GM21381 (cell line): Measurements from ENCODE around the gene PCSK1N.

Experiments used
- ATAC-seq: cut with Tn5 transposase; IDR thresholded peaks from one replicate; pipeline ENCODE4 v1.9.1; 2021; ENCODE audit warnings: mild to moderate bottlenecking, moderate library complexity; ENCODE audit not compliant: unreplicated experiment

PCSK1N gene

DNA sequence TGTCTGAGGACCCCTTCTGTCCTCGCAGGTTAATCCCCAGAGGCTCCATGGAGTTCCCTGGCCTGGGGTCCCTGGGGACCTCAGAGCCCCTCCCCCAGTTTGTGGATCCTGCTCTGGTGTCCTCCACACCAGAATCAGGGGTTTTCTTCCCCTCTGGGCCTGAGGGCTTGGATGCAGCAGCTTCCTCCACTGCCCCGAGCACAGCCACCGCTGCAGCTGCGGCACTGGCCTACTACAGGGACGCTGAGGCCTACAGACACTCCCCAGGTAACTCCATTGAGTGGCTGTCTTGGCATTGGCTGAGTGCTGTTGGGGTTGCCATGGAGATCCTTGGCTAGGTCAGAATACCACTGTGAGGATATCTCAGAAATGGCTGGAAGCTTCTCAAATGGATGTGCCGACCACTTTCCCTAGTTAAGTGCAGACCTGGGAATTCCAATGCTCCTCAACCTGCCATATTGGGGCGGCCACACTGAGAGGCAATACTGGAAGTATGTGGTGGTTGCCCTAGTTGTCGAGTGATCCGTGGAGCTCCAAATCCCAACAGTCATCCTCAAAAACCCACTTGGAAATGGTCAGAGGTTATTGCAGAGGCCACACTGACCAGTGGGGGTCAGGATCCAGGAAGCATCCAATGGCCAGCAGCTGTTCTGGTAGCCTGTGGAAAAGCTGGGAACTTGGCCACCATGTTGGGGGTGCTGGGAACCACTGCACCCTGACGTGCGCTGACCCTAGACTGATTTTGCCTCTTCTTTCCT lies 44.2 kb downstream of the PCSK1N start:
- no peak for ATAC-seq

DNA sequence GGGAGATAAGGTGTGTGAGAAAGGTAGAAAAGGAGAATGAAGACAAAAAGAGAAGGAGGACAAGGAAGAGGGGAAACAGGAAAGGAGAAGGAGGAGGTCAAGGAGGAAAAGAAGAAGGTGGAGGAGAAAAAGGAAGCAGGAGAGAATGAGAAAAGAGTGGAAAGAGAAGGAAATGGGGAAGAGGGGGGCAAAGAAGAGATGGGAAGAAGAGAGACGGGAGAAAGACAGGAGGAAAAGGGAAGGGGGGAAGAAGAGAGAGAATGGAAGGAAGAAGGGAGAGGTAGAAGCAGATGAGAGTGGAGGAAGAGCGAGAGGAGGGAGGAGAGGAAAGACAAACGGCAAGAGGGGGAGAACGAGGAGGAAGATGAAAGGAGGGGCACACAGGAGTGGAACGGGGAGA lies 44.9 kb downstream of the PCSK1N start:
- ATAC-seq = no peak

DNA sequence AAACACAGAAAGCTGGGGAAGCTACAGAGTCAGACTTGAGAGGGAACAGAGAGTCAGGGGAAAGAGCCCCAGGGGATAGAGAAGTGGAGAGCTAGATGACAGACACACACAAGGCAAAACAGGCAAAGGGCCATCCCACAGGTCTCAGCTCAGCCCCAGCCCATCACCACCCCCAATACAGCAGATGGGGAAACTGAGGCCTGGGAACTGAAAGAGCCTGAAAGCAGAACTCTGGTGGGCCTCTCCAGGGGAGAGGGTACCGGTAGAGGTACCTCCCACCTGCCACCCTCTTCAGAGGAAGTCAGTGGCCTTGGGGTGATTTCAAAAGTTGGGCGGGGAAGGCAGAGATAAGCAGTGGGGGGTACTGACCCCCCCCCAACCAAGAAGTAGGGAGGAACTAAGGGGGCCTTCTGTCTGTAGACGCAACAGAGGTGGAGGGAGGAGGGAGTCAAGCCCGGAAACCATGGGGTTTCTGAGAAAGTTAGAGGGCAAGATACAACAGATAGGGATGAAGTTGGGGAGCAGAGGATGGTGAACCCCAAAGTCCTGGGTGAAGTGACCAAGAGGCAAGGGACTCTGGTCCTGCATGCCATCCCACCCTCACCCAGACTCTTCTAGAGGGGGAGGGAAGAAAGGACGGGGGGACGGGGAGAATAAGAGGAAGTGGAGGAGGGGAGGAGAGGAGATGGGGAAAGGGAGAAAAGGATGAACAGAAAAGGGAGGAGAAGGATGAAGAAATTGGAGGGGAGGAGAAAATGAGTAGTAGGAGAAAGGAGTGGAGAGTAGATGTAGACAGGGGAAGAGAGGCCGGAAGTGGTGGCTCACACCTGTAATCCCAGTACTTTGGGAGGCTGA lies 45.8 kb downstream of the PCSK1N start:
- no peak for ATAC-seq

DNA sequence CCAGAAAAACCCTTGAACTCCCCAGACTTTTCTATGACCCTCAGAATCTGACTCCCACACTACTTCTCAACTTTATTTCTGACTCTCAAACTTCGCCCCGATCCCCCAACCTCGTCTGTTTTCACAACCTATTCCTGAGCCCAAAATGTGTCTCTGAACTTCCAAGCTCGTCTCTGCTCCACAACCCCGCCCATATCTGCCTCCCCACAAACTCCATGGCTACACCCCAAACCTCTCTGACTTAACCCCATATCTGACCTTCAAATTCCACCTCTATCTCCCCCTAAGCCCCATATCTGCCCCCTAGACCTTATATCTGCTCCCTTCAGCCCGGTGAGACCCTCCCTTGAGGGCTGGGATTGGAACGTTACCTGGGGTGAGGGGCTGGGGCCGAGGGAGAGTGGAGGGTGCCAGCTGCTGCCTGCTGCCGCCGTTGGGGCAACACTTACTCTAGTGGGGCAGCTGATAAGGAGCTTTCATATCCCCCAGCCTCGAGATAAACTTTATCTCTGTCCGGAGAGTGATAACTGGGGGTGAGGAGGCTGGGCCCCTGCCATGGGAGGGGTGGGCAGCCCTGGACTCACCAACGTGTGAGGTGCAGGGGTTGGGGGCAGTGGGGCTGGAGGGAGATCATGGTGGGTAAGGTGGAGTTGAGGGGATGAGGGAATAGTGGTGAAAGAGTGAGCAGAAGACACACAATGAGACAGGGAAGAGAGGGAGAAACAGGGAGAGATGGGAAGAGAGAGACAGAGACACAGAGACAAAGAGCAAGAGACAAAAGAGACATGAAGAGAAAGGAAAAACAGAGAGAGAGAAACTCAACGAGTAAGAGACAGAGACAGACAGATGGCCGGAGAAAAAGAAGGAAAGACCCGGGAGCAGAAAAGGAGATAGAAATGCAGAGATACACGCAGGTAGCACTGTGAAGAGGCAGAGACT lies 47.6 kb downstream of the PCSK1N start:
- no peak for ATAC-seq

DNA sequence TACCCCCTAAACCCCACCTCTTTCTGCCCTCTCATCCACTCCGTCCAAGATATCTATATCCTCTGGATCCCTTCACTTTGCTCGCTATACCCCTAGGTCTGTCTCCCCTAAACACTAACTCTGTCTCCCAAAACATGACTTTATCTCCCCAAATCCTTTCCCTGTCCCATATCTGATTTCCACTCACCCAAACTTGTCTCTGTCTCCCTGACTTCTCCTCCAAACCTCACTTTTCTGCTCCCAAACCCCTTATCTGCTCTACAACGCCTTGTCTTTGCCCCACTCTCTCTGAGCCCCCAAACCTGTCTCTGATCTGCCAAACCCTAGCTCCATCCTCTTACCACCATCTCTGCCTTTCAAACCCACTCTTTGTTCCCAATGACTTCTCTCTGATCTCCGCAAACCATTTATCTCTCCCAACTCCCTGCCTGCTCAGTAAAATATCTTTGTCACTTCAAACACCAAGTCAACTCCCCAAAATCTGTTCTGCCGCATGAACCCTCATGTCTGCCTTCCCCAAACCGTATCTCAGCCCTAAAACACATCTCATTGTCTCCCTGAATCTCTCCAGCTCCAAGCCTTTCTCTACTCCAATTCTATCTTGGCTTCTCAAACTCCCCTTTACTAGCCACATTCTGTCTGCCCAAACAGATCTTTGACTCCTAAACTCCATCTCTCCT lies 48.4 kb downstream of the PCSK1N start:
- ATAC-seq = no peak

DNA sequence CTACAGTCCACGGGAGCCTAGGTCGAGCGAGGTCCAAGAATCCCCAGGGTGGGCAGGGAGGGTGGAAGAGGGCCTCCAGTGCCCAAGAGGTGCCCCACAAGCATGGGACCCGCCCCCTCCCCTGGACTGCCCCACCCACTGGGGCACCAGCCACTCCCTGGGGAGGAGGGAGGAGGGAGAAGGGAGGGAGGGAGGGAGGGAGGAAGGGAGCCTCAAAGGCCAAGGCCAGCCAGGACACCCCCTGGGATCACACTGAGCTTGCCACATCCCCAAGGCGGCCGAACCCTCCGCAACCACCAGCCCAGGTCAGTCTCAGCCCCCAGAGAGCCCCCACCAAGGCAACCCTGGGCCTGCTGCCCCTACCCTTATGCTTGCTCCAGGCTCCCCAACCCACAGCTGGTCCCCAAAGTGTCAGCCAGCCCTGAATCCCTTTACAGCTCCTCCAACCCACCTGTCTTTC lies 49.0 kb downstream of the PCSK1N start, which contains the start of gene GATA1:
Gene GATA1, plus strand, starts transcription at position 250 of the 460 bp plus-strand sequence. CDS start 4,520 bp downstream, outside the sequence.
- ATAC-seq = no peak

DNA sequence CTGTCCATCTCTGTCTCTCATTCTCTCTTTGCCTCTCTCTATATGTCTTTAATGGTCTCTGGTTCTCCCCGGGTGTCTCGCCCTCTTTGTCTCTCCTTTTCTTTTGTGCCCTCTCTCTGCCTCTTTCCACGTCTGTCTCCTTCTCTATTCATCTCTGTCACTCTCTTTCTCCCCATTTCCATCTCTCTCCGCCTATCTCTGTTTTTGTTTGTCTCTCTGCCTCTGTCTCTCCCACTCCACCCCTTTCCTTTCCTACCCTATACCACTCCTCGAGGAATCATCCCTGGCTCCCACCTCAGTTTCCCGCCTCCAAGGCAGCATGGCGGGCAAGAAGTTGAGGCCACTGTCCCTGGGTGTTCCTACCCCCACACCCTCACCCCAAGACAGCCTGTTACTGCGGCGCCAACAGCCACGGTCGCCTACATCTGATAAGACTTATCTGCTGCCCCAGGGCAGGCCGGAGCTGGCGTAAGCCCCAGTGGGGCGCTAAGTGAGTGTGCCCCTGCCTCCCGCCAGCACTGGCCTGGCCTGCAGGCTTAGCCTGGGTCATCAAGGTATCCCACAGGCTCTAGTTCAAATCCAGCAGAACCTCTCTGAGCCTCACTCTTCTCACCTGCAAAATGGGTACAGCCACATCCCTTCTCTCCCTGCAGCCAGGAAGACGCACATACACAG lies 49.7 kb downstream of the PCSK1N start:
- ATAC-seq = no peak

DNA sequence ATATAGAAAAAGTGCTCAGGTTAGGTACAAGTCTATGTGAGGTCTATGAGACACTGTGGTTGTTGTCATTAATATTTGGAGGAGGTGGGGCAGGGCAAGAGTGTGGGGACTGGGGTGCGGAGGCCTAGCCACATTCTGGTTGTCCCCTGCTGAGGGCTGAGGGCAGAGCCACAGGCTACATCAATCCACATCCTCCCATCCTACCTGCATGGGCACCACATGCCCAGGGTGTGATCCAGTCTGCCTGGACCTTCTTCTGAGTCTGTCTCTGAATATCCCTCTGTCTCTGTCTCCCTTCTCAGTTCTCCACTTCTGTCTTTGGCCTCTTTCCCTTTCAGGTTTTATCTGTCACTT lies 50.2 kb downstream of the PCSK1N start:
- no peak for ATAC-seq

DNA sequence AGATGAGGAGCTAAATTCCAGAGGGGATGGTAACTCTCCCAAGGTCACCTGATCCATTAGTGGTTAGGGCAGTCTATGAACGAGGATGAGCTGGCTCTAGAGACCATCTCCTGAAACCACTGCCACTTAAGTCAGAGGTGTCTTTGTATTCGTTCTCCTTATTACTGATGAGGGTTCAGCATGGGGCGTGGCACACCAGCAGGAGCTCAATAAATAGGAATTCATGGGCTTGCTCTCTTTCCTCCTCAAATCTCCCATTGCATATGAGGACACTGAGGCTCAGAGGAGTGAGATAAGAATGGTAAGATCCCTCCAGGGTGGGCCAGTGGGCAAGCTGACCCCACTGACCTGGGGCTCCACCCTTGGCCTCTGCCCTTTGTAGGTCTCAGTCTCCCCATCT lies 50.7 kb downstream of the PCSK1N start:
- no peak for ATAC-seq

DNA sequence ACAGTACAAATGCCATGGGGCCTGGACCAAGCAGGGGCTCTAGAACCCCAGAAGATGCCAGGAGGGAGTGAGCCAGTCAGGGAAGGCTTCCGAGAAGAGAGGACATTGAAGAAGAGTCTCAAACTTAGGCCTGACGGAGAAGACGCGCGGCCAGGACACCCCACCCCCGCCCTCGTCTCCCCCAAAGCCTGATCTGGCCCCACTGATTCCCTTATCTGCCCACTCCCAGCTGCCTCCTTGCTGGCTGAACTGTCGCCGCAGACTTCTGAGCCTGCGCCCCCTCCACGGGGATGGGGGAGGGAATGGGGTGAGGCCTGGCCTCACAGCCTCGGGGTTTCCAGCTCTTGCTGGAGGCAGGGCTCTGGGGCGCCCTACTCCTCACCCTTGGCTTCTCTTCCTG lies 52.6 kb downstream of the PCSK1N start:
- no peak for ATAC-seq

DNA sequence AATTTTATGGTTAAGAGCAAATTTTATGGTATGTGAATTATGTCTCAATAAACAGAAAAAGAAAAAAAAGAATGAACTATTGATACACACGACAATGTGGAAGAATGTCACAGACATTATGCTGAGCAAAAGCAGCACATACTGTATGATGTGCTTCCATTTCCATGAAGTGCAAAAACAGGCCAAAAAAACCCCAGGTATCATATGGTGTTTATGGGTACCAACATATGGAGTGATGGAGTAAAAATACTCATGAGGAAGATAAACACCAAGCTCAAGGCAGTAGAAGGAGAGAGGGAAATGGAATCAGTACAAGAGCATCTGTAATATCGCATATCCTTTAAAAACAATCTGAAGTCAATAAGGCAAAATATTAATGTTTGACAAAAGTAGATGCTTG lies 53.2 kb downstream of the PCSK1N start:
- no peak for ATAC-seq

DNA sequence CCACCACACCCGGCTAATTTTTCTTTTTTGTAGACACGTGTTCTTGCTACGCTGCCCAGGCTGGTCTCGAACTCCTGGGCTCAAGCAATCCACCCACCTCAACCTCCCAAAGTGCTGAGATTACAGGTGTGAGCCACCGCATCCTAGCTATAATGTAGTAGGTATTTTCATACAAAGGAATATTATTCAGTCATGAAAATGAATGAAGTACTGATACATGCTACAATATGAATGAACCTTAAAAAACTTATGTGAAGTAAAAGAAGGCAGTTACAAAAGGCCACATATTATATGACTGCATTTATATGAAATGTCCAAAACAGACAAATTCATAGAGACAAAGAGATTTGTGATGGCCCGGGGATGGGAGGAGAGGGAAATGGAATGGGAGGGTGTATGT lies 53.7 kb downstream of the PCSK1N start:
- ATAC-seq = no peak
